H1 (cell line): ENCODE data around the gene EML1. TPM values are rescaled to one million over a fixed set of nuclear protein-coding genes. Genes with fewer than 3 reads are reported as not detected.

Source experiments
- CTCF ChIA-PET: fragments of 300-600 bp; sonication (Branson Sonifier 250); formaldehyde crosslinking; loops from one replicate; lab custom pipeline; 2021; ENCODE audit not compliant: partially characterized antibody; lab: Charles Lee
- POLR2A ChIA-PET: fragments of 300-600 bp; sonication (Branson Sonifier 250); formaldehyde crosslinking; loops from one replicate; lab custom pipeline; 2021; ENCODE audit warnings: inconsistent platforms; ENCODE audit not compliant: partially characterized antibody; lab: Charles Lee
- DNase-seq, 2 experiments: peaks; one replicate each; pipeline versions ENCODE4 v3.0.0 to v3.0.0-alpha.2; 2010 to 2022; ENCODE audit warnings: low spot score in 2 of 2, low read depth in 1 of 2, mixed read lengths in 1 of 2
- FAIRE-seq: peaks from 2 replicates; lab custom pipeline; 2011; peaks lifted over from hg19 to GRCh38; lab: Jason Lieb, UNC
- H2AFZ ChIP-seq: 2 replicates; pipeline ENCODE4 v1.8.1; 2012; ENCODE audit warnings: low read length, inconsistent platforms
- H2AK5ac ChIP-seq: 2 replicates; pipeline ENCODE4 v1.6.1; 2013; ENCODE audit warnings: low read depth, low read length
- H2BK120ac ChIP-seq: replicated peaks from 2 replicates; pipeline ENCODE3; 2013; ENCODE audit warnings: low read depth, low read length, inconsistent platforms
- H2BK12ac ChIP-seq: 2 replicates; pipeline ENCODE4 v1.6.1; 2013; ENCODE audit warnings: low read depth, low read length
- H2BK15ac ChIP-seq: 2 replicates; pipeline ENCODE4 v1.6.1; 2013; ENCODE audit warnings: low read length
- H2BK20ac ChIP-seq: 2 replicates; pipeline ENCODE4 v1.6.1; 2013; ENCODE audit warnings: low read length
- H2BK5ac ChIP-seq: 2 replicates; pipeline ENCODE4 v1.6.1; 2013; ENCODE audit warnings: low read depth, low read length
- H3K14ac ChIP-seq: 2 replicates; pipeline ENCODE4 v1.6.1; 2013; ENCODE audit warnings: inconsistent platforms; ENCODE audit not compliant: insufficient read length
- H3K18ac ChIP-seq: 2 replicates; pipeline ENCODE4 v1.6.1; 2013; ENCODE audit warnings: low read length; ENCODE audit errors: extremely low read depth
- H3K23ac ChIP-seq: 2 replicates; pipeline ENCODE4 v1.6.1; 2013; ENCODE audit warnings: inconsistent platforms; ENCODE audit not compliant: insufficient read length
- H3K23me2 ChIP-seq: 2 replicates; pipeline ENCODE4 v1.6.1; 2013; ENCODE audit warnings: low read depth, low read length
- H3K27ac ChIP-seq: 2 replicates; pipeline ENCODE4 v1.6.1; 2011; ENCODE audit warnings: low read depth, low read length, inconsistent platforms
- H3K27me3 ChIP-seq, 4 experiments: replicated peaks in 1 of 4; 1 replicate in 1 of 4; 2 replicates in 3 of 4; pipeline versions ENCODE4 v1.6.1 to v1.8.1; 2011 to 2013; ENCODE audit warnings: low read length in 3 of 4, mild to moderate bottlenecking in 3 of 4, inconsistent platforms in 2 of 4, mixed read lengths in 2 of 4, moderate library complexity in 1 of 4; ENCODE audit not compliant: control insufficient read depth in 3 of 4, insufficient read depth in 3 of 4; ENCODE audit errors: extremely low read depth in 1 of 4
- H3K36me3 ChIP-seq, 4 experiments: 2 replicates each; pipeline versions ENCODE4 v1.6.1 to v1.8.1; 2011 to 2013; ENCODE audit warnings: mild to moderate bottlenecking in 4 of 4, low read length in 3 of 4, moderate library complexity in 2 of 4, control low read depth in 1 of 4, inconsistent platforms in 1 of 4; ENCODE audit not compliant: insufficient read depth in 4 of 4, control insufficient read depth in 2 of 4
- H3K4ac ChIP-seq: replicated peaks from 2 replicates; pipeline ENCODE3; 2013; ENCODE audit warnings: low read length, low read depth, mixed read lengths, inconsistent platforms; ENCODE audit not compliant: insufficient read length
- H3K4me1 ChIP-seq, 4 experiments: replicated peaks in 1 of 4; 1 replicate in 1 of 4; 2 replicates in 3 of 4; pipeline versions ENCODE4 v1.6.1 to v1.8.1; 2011 to 2013; ENCODE audit warnings: low read length in 3 of 4, inconsistent platforms in 2 of 4, mixed read lengths in 1 of 4; ENCODE audit not compliant: insufficient read depth in 4 of 4, control insufficient read depth in 3 of 4
- H3K4me2 ChIP-seq, 2 experiments: 2 replicates each; pipeline versions ENCODE4 v1.6.1 to v1.8.1; 2011 to 2013; ENCODE audit warnings: low read depth in 2 of 2, low read length in 2 of 2, control low read depth in 1 of 2, inconsistent platforms in 1 of 2, mild to moderate bottlenecking in 1 of 2; ENCODE audit not compliant: insufficient read depth in 1 of 2
- H3K4me3 ChIP-seq, 4 experiments: fragments of 200-600, 300-600 bp in 1 of 4; sonication (generic), shearing (Covaris generic), sonication (Bioruptor Twin) in 1 of 4; 2 replicates each; pipeline versions ENCODE4 v1.5.1 to v1.8.1; 2011 to 2016; ENCODE audit warnings: low read length in 4 of 4, low read depth in 3 of 4, control low read depth in 2 of 4, inconsistent platforms in 2 of 4, mild to moderate bottlenecking in 2 of 4, mixed read lengths in 1 of 4, moderate library complexity in 1 of 4; ENCODE audit not compliant: insufficient read depth in 2 of 4; ENCODE audit errors: extremely low read depth in 1 of 4
- H3K56ac ChIP-seq: replicated peaks from 2 replicates; pipeline ENCODE3; 2013; ENCODE audit warnings: low read depth, mild to moderate bottlenecking, mixed read lengths, low read length, inconsistent platforms; ENCODE audit not compliant: insufficient read length
- H3K79me1 ChIP-seq: 2 replicates; pipeline ENCODE4 v1.6.1; 2013; ENCODE audit warnings: low read depth, low read length, control low read depth
- H3K79me2 ChIP-seq, 2 experiments: 2 replicates each; pipeline versions ENCODE4 v1.6.1 to v1.8.1; 2012 to 2013; ENCODE audit warnings: low read length in 2 of 2, mild to moderate bottlenecking in 2 of 2, inconsistent platforms in 1 of 2; ENCODE audit not compliant: insufficient read depth in 2 of 2, control insufficient read depth in 1 of 2
- H3K9ac ChIP-seq, 4 experiments: replicated peaks in 1 of 4; 1 replicate in 1 of 4; 2 replicates in 3 of 4; pipeline versions ENCODE4 v1.6.1 to v1.8.1; 2011 to 2013; ENCODE audit warnings: low read depth in 3 of 4, low read length in 3 of 4, control low read depth in 2 of 4, mild to moderate bottlenecking in 2 of 4, moderate library complexity in 2 of 4, inconsistent platforms in 1 of 4; ENCODE audit errors: extremely low read depth in 1 of 4
- H3K9me3 ChIP-seq, 2 experiments: 2 replicates each; pipeline versions ENCODE4 v1.6.1 to v1.8.1; 2012 to 2013; ENCODE audit warnings: mild to moderate bottlenecking in 2 of 2, moderate library complexity in 2 of 2, control low read depth in 1 of 2, inconsistent platforms in 1 of 2, low read depth in 1 of 2, low read length in 1 of 2, mixed read lengths in 1 of 2; ENCODE audit not compliant: insufficient read depth in 2 of 2
- H4K20me1 ChIP-seq, 2 experiments: replicated peaks in 1 of 2; 2 replicates each; pipeline versions ENCODE3 to v1.8.1; 2011 to 2013; ENCODE audit warnings: inconsistent platforms in 2 of 2, low read length in 2 of 2, mild to moderate bottlenecking in 1 of 2; ENCODE audit not compliant: insufficient read depth in 2 of 2, control insufficient read depth in 1 of 2
- H4K5ac ChIP-seq: 2 replicates; pipeline ENCODE4 v1.6.1; 2013; ENCODE audit warnings: low read length, low read depth, mixed read lengths, inconsistent platforms; ENCODE audit not compliant: insufficient read length
- H4K8ac ChIP-seq: 2 replicates; pipeline ENCODE4 v1.8.0; 2013; ENCODE audit warnings: mild to moderate bottlenecking, moderate library complexity, low read length, inconsistent platforms; ENCODE audit not compliant: insufficient read depth; ENCODE audit errors: extremely low read depth
- H4K91ac ChIP-seq: replicated peaks from 2 replicates; pipeline ENCODE3; 2013; ENCODE audit warnings: low read length, mixed read lengths, inconsistent platforms; ENCODE audit not compliant: insufficient read length
- ASH2L ChIP-seq: fragments of 200-600, 300-600 bp; sonication (generic); IDR thresholded peaks from one replicate; pipeline ENCODE4 v1.7.1; 2017; ENCODE audit warnings: low read length
- BACH1 ChIP-seq: IDR thresholded peaks from 2 replicates; pipeline ENCODE4 v1.6.1; 2012; ENCODE audit warnings: low read length, improper control_type of control experiment
- CHD1 ChIP-seq: IDR thresholded peaks from 2 replicates; pipeline ENCODE4 v1.6.1; 2012; ENCODE audit warnings: low read depth, low read length, improper control_type of control experiment
- CHD2 ChIP-seq: IDR thresholded peaks from 2 replicates; pipeline ENCODE4 v1.6.1; 2012; ENCODE audit warnings: low read length, improper control_type of control experiment
- CREB1 ChIP-seq: IDR thresholded peaks from 2 replicates; pipeline ENCODE4 v1.6.1; 2012; ENCODE audit warnings: inconsistent platforms
- EZH2 ChIP-seq: fragments of 200-600 bp; sonication (generic); IDR thresholded peaks from 2 replicates; pipeline ENCODE4 v1.7.1; 2012; ENCODE audit warnings: low read depth, mild to moderate bottlenecking, moderate library complexity, low read length, inconsistent platforms; ENCODE audit not compliant: severe bottlenecking
- FOSL1 ChIP-seq: IDR thresholded peaks from 2 replicates; pipeline ENCODE4 v1.6.1; 2011; ENCODE audit warnings: mild to moderate bottlenecking, low read depth, low read length, moderate library complexity; ENCODE audit not compliant: insufficient read depth
- GABPA ChIP-seq: IDR thresholded peaks from 2 replicates; pipeline ENCODE4 v1.6.1; 2011; ENCODE audit warnings: mild to moderate bottlenecking, low read length, moderate library complexity, borderline replicate concordance; ENCODE audit not compliant: insufficient read depth
- RFX5 ChIP-seq: IDR thresholded peaks from 2 replicates; pipeline ENCODE4 v1.6.1; 2011; ENCODE audit warnings: low read depth, low read length, improper control_type of control experiment, borderline replicate concordance
- SIN3A ChIP-seq, 2 experiments: IDR thresholded peaks in 1 of 2; conservative IDR thresholded peaks in 1 of 2; 2 replicates each; pipeline ENCODE4 v1.6.1; 2011 to 2012; ENCODE audit warnings: low read length in 2 of 2, improper control_type of control experiment in 1 of 2, low read depth in 1 of 2, mild to moderate bottlenecking in 1 of 2
- SIX5 ChIP-seq: IDR thresholded peaks from 2 replicates; pipeline ENCODE4 v1.6.1; 2011; ENCODE audit warnings: mild to moderate bottlenecking, low read depth, low read length
- SP1 ChIP-seq: IDR thresholded peaks from 2 replicates; pipeline ENCODE4 v1.6.1; 2011; ENCODE audit warnings: low read depth, low read length
- SP4 ChIP-seq: IDR thresholded peaks from 2 replicates; pipeline ENCODE4 v1.6.1; 2012; ENCODE audit warnings: low read length, inconsistent platforms
- TAF7 ChIP-seq: optimal IDR thresholded peaks from 2 replicates; pipeline ENCODE3; 2011; ENCODE audit warnings: low read depth, mild to moderate bottlenecking, inconsistent platforms, low read length, moderate library complexity, borderline replicate concordance
- TEAD4 ChIP-seq: IDR thresholded peaks from 2 replicates; pipeline ENCODE4 v1.6.1; 2012; ENCODE audit warnings: low read depth, low read length, inconsistent platforms, mixed read lengths
- YY1 ChIP-seq: IDR thresholded peaks from 2 replicates; pipeline ENCODE4 v1.6.1; 2011; ENCODE audit warnings: low read depth, mild to moderate bottlenecking, low read length
- WGBS, 2 experiments: shearing (Covaris generic) in 1 of 2; methylation state at CpG; one replicate each; pipeline versions ENCODE4 v1.1.6 to v1.1.7; 2013 to 2015; ENCODE audit warnings: low lambda C conversion rate in 2 of 2, mixed read lengths in 2 of 2, inconsistent platforms in 1 of 2, low coverage in 1 of 2, missing lambda C conversion rate in 1 of 2; ENCODE audit not compliant: insufficient replicate concordance in 2 of 2, insufficient coverage in 1 of 2, insufficient read length in 1 of 2; ENCODE audit errors: extremely low coverage in 1 of 2, missing lambda C conversion rate in 1 of 2; 5-methylcytosine and 5-hydroxymethylcytosine counted together
- polyA plus RNA-seq, 7 experiments: library from polyadenylated mRNA; depleted of rRNA in 3 of 7; stranded (reverse) in 5 of 7; unstranded in 2 of 7; fragments of >200 nt in 5 of 7; fragments of 200-250 nt in 2 of 7; gene quantifications; 1 replicate in 5 of 7; 2 replicates in 1 of 7; 4 replicates in 1 of 7; pipeline versions ENCODE4 v1.2.1 to v1.2.3, GENCODE V29; 2011 to 2013; ENCODE audit warnings: missing spikeins in 2 of 7, mixed read lengths in 2 of 7
- total RNA-seq: library from RNA; stranded (reverse); fragmentation: NEBNext Ultra II Directional; extraction: Animal tissue kit (Norgen Biotek cat#: 25700); gene quantifications from 2 replicates; pipeline ENCODE4 v1.2.1, GENCODE V29; 2021

The EML1 gene
- total and polyA plus RNA-seq, 2 of the 8 experiments (the other 6 are each of a cell fraction or from before 2014, with no cell fraction given): 11.1 to 24.7 TPM

DNA sequence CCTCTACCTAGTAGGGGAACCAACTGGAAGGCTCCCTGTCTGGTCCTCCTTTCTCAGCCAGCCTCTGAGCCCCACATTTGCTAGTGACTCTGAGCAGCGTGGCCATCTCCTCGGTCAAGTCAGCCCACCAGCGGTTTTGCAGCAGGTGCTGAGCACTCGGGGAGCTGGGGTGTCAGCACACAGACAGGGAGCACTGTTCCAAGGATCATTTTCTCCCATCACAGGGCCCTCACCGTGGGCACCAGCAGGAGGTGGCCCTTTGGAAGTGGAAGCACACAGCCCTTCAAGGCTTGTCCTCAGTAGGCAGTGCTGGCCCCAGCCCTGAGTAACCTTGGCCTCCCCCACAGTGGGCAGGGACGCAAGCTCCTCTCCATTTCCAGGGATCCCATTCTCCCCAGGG lies 24.1 kb upstream of the EML1 start:
- Histone ChIP-seq H3K56ac (no peak overlapping the region), H4K91ac (peak overlapping the region; percentile 57), H3K27ac (no peak overlapping the region), H3K23ac (no peak overlapping the region), H2AK5ac (no peak overlapping the region), H4K5ac (no peak overlapping the region), H2BK120ac (no peak overlapping the region), H3K9me3 (no peaks in the 10 kb centered on the region), H3K18ac (no peak overlapping the region; the same call in 1 of the 2 replicates), H2BK12ac (no peak overlapping the region), H3K27me3 (no peaks in the 10 kb centered on the region), H4K20me1 (no peaks in the 10 kb centered on the region), H3K4ac (peak overlapping the region; percentile 28), H3K4me3 (no peak overlapping the region), H3K79me1 (no peaks in the 10 kb centered on the region), H4K8ac (peak overlapping the region; percentile 60), H2AFZ (no peak overlapping the region), H3K4me1 (peaks cover 6 to 18% (median 13%) of the 10 kb centered on the region in 4 experiments), H3K79me2 (no peaks in the 10 kb centered on the region), H3K36me3 (no peaks in the 10 kb centered on the region), H2BK20ac (no peak overlapping the region), H3K4me2 (no peak overlapping the region), H3K23me2 (no peaks in the 10 kb centered on the region), H2BK15ac (no peak overlapping the region), H2BK5ac (no peak overlapping the region), H3K14ac (no peak overlapping the region), H3K9ac (no peak overlapping the region)
- ChIA-PET POLR2A (interaction anchor here (0.9 to 1.1 kb wide), 2 partner anchors 8 to 10 kb away, joined by 3 read pairs; no protein-coding TSS in a partner anchor), CTCF (interaction anchor here (0.9 to 4.0 kb wide), 4 partner anchors 15 to 115 kb away, joined by 3 to 24 read pairs (median 4); no protein-coding TSS in a partner anchor)
- DNase-seq (no peak), FAIRE-seq (no peak)
- WGBS, 2 experiments: 87% methylated on average over 6 of the region's 6 CpGs; no CpG with 5 or more reads in 1 of the 2 experiments
- no peak for TF ChIP-seq TAF7
- no peak for TF ChIP-seq CHD2
- TF ChIP-seq RFX5: no peak
- no peak for TF ChIP-seq SP1
- no peak for TF ChIP-seq TEAD4
- no peak for TF ChIP-seq SP4
- TF ChIP-seq CREB1: no peak
- TF ChIP-seq FOSL1: no peak
- no peak for TF ChIP-seq CHD1
- TF ChIP-seq SIN3A (conservative IDR thresholded peaks at IDR 0.05 in 1 of 2, IDR thresholded peaks at IDR 0.05 in 1 of 2; ENCODE audit: low read depth in 1 of 2, low read length in 2 of 2): no peak
- no peak for TF ChIP-seq EZH2
- no peak for TF ChIP-seq ASH2L
- TF ChIP-seq BACH1: no peak
- no peak for TF ChIP-seq YY1
- TF ChIP-seq SIX5: no peak
- no peak for TF ChIP-seq GABPA
